H1 (cell line): ENCODE measurements around the gene TLR1. TPM values are rescaled to one million over a fixed set of nuclear protein-coding genes. Genes with fewer than 3 reads are reported as not detected.

Experiments
- CTCF ChIA-PET: fragments of 300-600 bp; sonication (Branson Sonifier 250); formaldehyde crosslinking; loops from one replicate; lab custom pipeline; 2021; ENCODE audit not compliant: partially characterized antibody; lab: Charles Lee
- POLR2A ChIA-PET: fragments of 300-600 bp; sonication (Branson Sonifier 250); formaldehyde crosslinking; loops from one replicate; lab custom pipeline; 2021; ENCODE audit warnings: inconsistent platforms; ENCODE audit not compliant: partially characterized antibody; lab: Charles Lee
- DNase-seq, 2 experiments: peaks; one replicate each; pipeline versions ENCODE4 v3.0.0 to v3.0.0-alpha.2; 2010 to 2022; ENCODE audit warnings: low spot score in 2 of 2, low read depth in 1 of 2, mixed read lengths in 1 of 2
- FAIRE-seq: peaks from 2 replicates; lab custom pipeline; 2011; peaks lifted over from hg19 to GRCh38; lab: Jason Lieb, UNC
- H2AFZ ChIP-seq: 2 replicates; pipeline ENCODE4 v1.8.1; 2012; ENCODE audit warnings: low read length, inconsistent platforms
- H2AK5ac ChIP-seq: 2 replicates; pipeline ENCODE4 v1.6.1; 2013; ENCODE audit warnings: low read depth, low read length
- H2BK120ac ChIP-seq: replicated peaks from 2 replicates; pipeline ENCODE3; 2013; ENCODE audit warnings: low read depth, low read length, inconsistent platforms
- H2BK12ac ChIP-seq: 2 replicates; pipeline ENCODE4 v1.6.1; 2013; ENCODE audit warnings: low read depth, low read length
- H2BK15ac ChIP-seq: 2 replicates; pipeline ENCODE4 v1.6.1; 2013; ENCODE audit warnings: low read length
- H2BK20ac ChIP-seq: 2 replicates; pipeline ENCODE4 v1.6.1; 2013; ENCODE audit warnings: low read length
- H2BK5ac ChIP-seq: 2 replicates; pipeline ENCODE4 v1.6.1; 2013; ENCODE audit warnings: low read depth, low read length
- H3K14ac ChIP-seq: 2 replicates; pipeline ENCODE4 v1.6.1; 2013; ENCODE audit warnings: inconsistent platforms; ENCODE audit not compliant: insufficient read length
- H3K18ac ChIP-seq: 2 replicates; pipeline ENCODE4 v1.6.1; 2013; ENCODE audit warnings: low read length; ENCODE audit errors: extremely low read depth
- H3K23ac ChIP-seq: 2 replicates; pipeline ENCODE4 v1.6.1; 2013; ENCODE audit warnings: inconsistent platforms; ENCODE audit not compliant: insufficient read length
- H3K23me2 ChIP-seq: 2 replicates; pipeline ENCODE4 v1.6.1; 2013; ENCODE audit warnings: low read depth, low read length
- H3K27ac ChIP-seq: 2 replicates; pipeline ENCODE4 v1.6.1; 2011; ENCODE audit warnings: low read depth, low read length, inconsistent platforms
- H3K27me3 ChIP-seq, 4 experiments: replicated peaks in 1 of 4; 1 replicate in 1 of 4; 2 replicates in 3 of 4; pipeline versions ENCODE4 v1.6.1 to v1.8.1; 2011 to 2013; ENCODE audit warnings: low read length in 3 of 4, mild to moderate bottlenecking in 3 of 4, inconsistent platforms in 2 of 4, mixed read lengths in 2 of 4, moderate library complexity in 1 of 4; ENCODE audit not compliant: control insufficient read depth in 3 of 4, insufficient read depth in 3 of 4; ENCODE audit errors: extremely low read depth in 1 of 4
- H3K36me3 ChIP-seq, 4 experiments: 2 replicates each; pipeline versions ENCODE4 v1.6.1 to v1.8.1; 2011 to 2013; ENCODE audit warnings: mild to moderate bottlenecking in 4 of 4, low read length in 3 of 4, moderate library complexity in 2 of 4, control low read depth in 1 of 4, inconsistent platforms in 1 of 4; ENCODE audit not compliant: insufficient read depth in 4 of 4, control insufficient read depth in 2 of 4
- H3K4ac ChIP-seq: replicated peaks from 2 replicates; pipeline ENCODE3; 2013; ENCODE audit warnings: low read length, low read depth, mixed read lengths, inconsistent platforms; ENCODE audit not compliant: insufficient read length
- H3K4me1 ChIP-seq, 4 experiments: replicated peaks in 1 of 4; 1 replicate in 1 of 4; 2 replicates in 3 of 4; pipeline versions ENCODE4 v1.6.1 to v1.8.1; 2011 to 2013; ENCODE audit warnings: low read length in 3 of 4, inconsistent platforms in 2 of 4, mixed read lengths in 1 of 4; ENCODE audit not compliant: insufficient read depth in 4 of 4, control insufficient read depth in 3 of 4
- H3K4me2 ChIP-seq, 2 experiments: 2 replicates each; pipeline versions ENCODE4 v1.6.1 to v1.8.1; 2011 to 2013; ENCODE audit warnings: low read depth in 2 of 2, low read length in 2 of 2, control low read depth in 1 of 2, inconsistent platforms in 1 of 2, mild to moderate bottlenecking in 1 of 2; ENCODE audit not compliant: insufficient read depth in 1 of 2
- H3K4me3 ChIP-seq, 4 experiments: fragments of 200-600, 300-600 bp in 1 of 4; sonication (generic), shearing (Covaris generic), sonication (Bioruptor Twin) in 1 of 4; 2 replicates each; pipeline versions ENCODE4 v1.5.1 to v1.8.1; 2011 to 2016; ENCODE audit warnings: low read length in 4 of 4, low read depth in 3 of 4, control low read depth in 2 of 4, inconsistent platforms in 2 of 4, mild to moderate bottlenecking in 2 of 4, mixed read lengths in 1 of 4, moderate library complexity in 1 of 4; ENCODE audit not compliant: insufficient read depth in 2 of 4; ENCODE audit errors: extremely low read depth in 1 of 4
- H3K56ac ChIP-seq: replicated peaks from 2 replicates; pipeline ENCODE3; 2013; ENCODE audit warnings: low read depth, mild to moderate bottlenecking, mixed read lengths, low read length, inconsistent platforms; ENCODE audit not compliant: insufficient read length
- H3K79me1 ChIP-seq: 2 replicates; pipeline ENCODE4 v1.6.1; 2013; ENCODE audit warnings: low read depth, low read length, control low read depth
- H3K79me2 ChIP-seq, 2 experiments: 2 replicates each; pipeline versions ENCODE4 v1.6.1 to v1.8.1; 2012 to 2013; ENCODE audit warnings: low read length in 2 of 2, mild to moderate bottlenecking in 2 of 2, inconsistent platforms in 1 of 2; ENCODE audit not compliant: insufficient read depth in 2 of 2, control insufficient read depth in 1 of 2
- H3K9ac ChIP-seq, 4 experiments: replicated peaks in 1 of 4; 1 replicate in 1 of 4; 2 replicates in 3 of 4; pipeline versions ENCODE4 v1.6.1 to v1.8.1; 2011 to 2013; ENCODE audit warnings: low read depth in 3 of 4, low read length in 3 of 4, control low read depth in 2 of 4, mild to moderate bottlenecking in 2 of 4, moderate library complexity in 2 of 4, inconsistent platforms in 1 of 4; ENCODE audit errors: extremely low read depth in 1 of 4
- H3K9me3 ChIP-seq, 2 experiments: 2 replicates each; pipeline versions ENCODE4 v1.6.1 to v1.8.1; 2012 to 2013; ENCODE audit warnings: mild to moderate bottlenecking in 2 of 2, moderate library complexity in 2 of 2, control low read depth in 1 of 2, inconsistent platforms in 1 of 2, low read depth in 1 of 2, low read length in 1 of 2, mixed read lengths in 1 of 2; ENCODE audit not compliant: insufficient read depth in 2 of 2
- H4K20me1 ChIP-seq, 2 experiments: replicated peaks in 1 of 2; 2 replicates each; pipeline versions ENCODE3 to v1.8.1; 2011 to 2013; ENCODE audit warnings: inconsistent platforms in 2 of 2, low read length in 2 of 2, mild to moderate bottlenecking in 1 of 2; ENCODE audit not compliant: insufficient read depth in 2 of 2, control insufficient read depth in 1 of 2
- H4K5ac ChIP-seq: 2 replicates; pipeline ENCODE4 v1.6.1; 2013; ENCODE audit warnings: low read length, low read depth, mixed read lengths, inconsistent platforms; ENCODE audit not compliant: insufficient read length
- H4K8ac ChIP-seq: 2 replicates; pipeline ENCODE4 v1.8.0; 2013; ENCODE audit warnings: mild to moderate bottlenecking, moderate library complexity, low read length, inconsistent platforms; ENCODE audit not compliant: insufficient read depth; ENCODE audit errors: extremely low read depth
- H4K91ac ChIP-seq: replicated peaks from 2 replicates; pipeline ENCODE3; 2013; ENCODE audit warnings: low read length, mixed read lengths, inconsistent platforms; ENCODE audit not compliant: insufficient read length
- ASH2L ChIP-seq: fragments of 200-600, 300-600 bp; sonication (generic); IDR thresholded peaks from one replicate; pipeline ENCODE4 v1.7.1; 2017; ENCODE audit warnings: low read length
- ATF3 ChIP-seq: IDR thresholded peaks from 2 replicates; pipeline ENCODE4 v1.6.1; 2011; ENCODE audit warnings: low read depth, mild to moderate bottlenecking, low read length; ENCODE audit not compliant: insufficient read depth
- BCL11A ChIP-seq, 2 experiments: IDR thresholded peaks; one replicate each; pipeline ENCODE4 v1.6.1; 2011; ENCODE audit warnings: low read depth in 2 of 2, low read length in 2 of 2, mild to moderate bottlenecking in 2 of 2
- CHD2 ChIP-seq: IDR thresholded peaks from 2 replicates; pipeline ENCODE4 v1.6.1; 2012; ENCODE audit warnings: low read length, improper control_type of control experiment
- E2F6 ChIP-seq: IDR thresholded peaks from 2 replicates; pipeline ENCODE4 v1.6.1; 2012; ENCODE audit warnings: inconsistent platforms
- EGR1 ChIP-seq: IDR thresholded peaks from 2 replicates; pipeline ENCODE4 v1.6.1; 2011; ENCODE audit warnings: low read depth, low read length, borderline replicate concordance
- MAX ChIP-seq: IDR thresholded peaks from 2 replicates; pipeline ENCODE4 v1.6.1; 2012; ENCODE audit warnings: inconsistent platforms
- POLR2AphosphoS5 ChIP-seq: IDR thresholded peaks from 2 replicates; pipeline ENCODE4 v1.6.1; 2011; ENCODE audit warnings: low read depth, low read length
- RBBP5 ChIP-seq: IDR thresholded peaks from 2 replicates; pipeline ENCODE4 v1.7.1; 2012; ENCODE audit warnings: low read depth, mild to moderate bottlenecking, inconsistent platforms, low read length, moderate library complexity, borderline replicate concordance
- RFX5 ChIP-seq: IDR thresholded peaks from 2 replicates; pipeline ENCODE4 v1.6.1; 2011; ENCODE audit warnings: low read depth, low read length, improper control_type of control experiment, borderline replicate concordance
- TAF1 ChIP-seq: IDR thresholded peaks from 2 replicates; pipeline ENCODE4 v1.6.1; 2011; ENCODE audit warnings: mild to moderate bottlenecking, low read depth, low read length
- TBP ChIP-seq: IDR thresholded peaks from 2 replicates; pipeline ENCODE4 v1.6.1; 2011; ENCODE audit warnings: low read depth, low read length, improper control_type of control experiment
- ZNF274 ChIP-seq: IDR thresholded peaks from 2 replicates; pipeline ENCODE4 v1.7.0; 2012; ENCODE audit warnings: low read length, borderline replicate concordance; ENCODE audit errors: extremely low read depth
- WGBS, 2 experiments: shearing (Covaris generic) in 1 of 2; methylation state at CpG; one replicate each; pipeline versions ENCODE4 v1.1.6 to v1.1.7; 2013 to 2015; ENCODE audit warnings: low lambda C conversion rate in 2 of 2, mixed read lengths in 2 of 2, inconsistent platforms in 1 of 2, low coverage in 1 of 2, missing lambda C conversion rate in 1 of 2; ENCODE audit not compliant: insufficient replicate concordance in 2 of 2, insufficient coverage in 1 of 2, insufficient read length in 1 of 2; ENCODE audit errors: extremely low coverage in 1 of 2, missing lambda C conversion rate in 1 of 2; 5-methylcytosine and 5-hydroxymethylcytosine counted together
- polyA plus RNA-seq, 7 experiments: library from polyadenylated mRNA; depleted of rRNA in 3 of 7; stranded (reverse) in 5 of 7; unstranded in 2 of 7; fragments of >200 nt in 5 of 7; fragments of 200-250 nt in 2 of 7; gene quantifications; 1 replicate in 5 of 7; 2 replicates in 1 of 7; 4 replicates in 1 of 7; pipeline versions ENCODE4 v1.2.1 to v1.2.3, GENCODE V29; 2011 to 2013; ENCODE audit warnings: missing spikeins in 2 of 7, mixed read lengths in 2 of 7
- total RNA-seq: library from RNA; stranded (reverse); fragmentation: NEBNext Ultra II Directional; extraction: Animal tissue kit (Norgen Biotek cat#: 25700); gene quantifications from 2 replicates; pipeline ENCODE4 v1.2.1, GENCODE V29; 2021

Gene TLR1
- total and polyA plus RNA-seq, 2 of the 8 experiments (the other 6 are each of a cell fraction or from before 2014, with no cell fraction given): not detected

- Histone ChIP-seq H2BK12ac (no peak overlapping the region), H3K9ac (no peak overlapping the region), H3K27me3 (no peaks in the 10 kb centered on the region), H3K4ac (no peak overlapping the region), H3K4me3 (no peak overlapping the region), H2BK15ac (no peak overlapping the region), H3K23ac (no peak overlapping the region), H4K5ac (no peak overlapping the region), H3K23me2 (no peaks in the 10 kb centered on the region), H3K4me1 (no peaks in the 10 kb centered on the region), H3K4me2 (no peak overlapping the region), H2AK5ac (no peak overlapping the region), H3K18ac (no peak overlapping the region), H2BK120ac (no peak overlapping the region), H4K8ac (no peak overlapping the region), H2BK20ac (no peak overlapping the region), H3K79me2 (no peaks in the 10 kb centered on the region), H3K9me3 (no peaks in the 10 kb centered on the region), H4K20me1 (no peaks in the 10 kb centered on the region), H3K27ac (no peak overlapping the region), H3K14ac (no peak overlapping the region), H4K91ac (no peak overlapping the region), H2AFZ (0 out of 2 replicates have a peak overlapping the region, but pooled peaks have one; percentile 82), H3K56ac (no peak overlapping the region), H2BK5ac (no peak overlapping the region), H3K79me1 (no peaks in the 10 kb centered on the region), H3K36me3 (no peaks in the 10 kb centered on the region)
- FAIRE-seq (no peak), DNase-seq (no peak)
- POLR2A ChIA-PET: no interaction called here
- CTCF ChIA-PET: interaction anchor here (0.9 to 8.5 kb wide), 23 partner anchors 8 to 713 kb away, joined by 3 to 136 read pairs (median 6); partner anchors contain the start of gene TLR1
- 92% methylated on average over 4 of the region's 4 CpGs; no CpG with 5 or more reads in 1 of the 2 experiments for WGBS, 2 experiments
- no peak for TF ChIP-seq TBP
- TF ChIP-seq TAF1: no peak
- no peak for TF ChIP-seq MAX
- TF ChIP-seq ATF3: no peak
- no peak for TF ChIP-seq E2F6
- no peak for TF ChIP-seq BCL11A (IDR thresholded peaks at IDR 0.05; ENCODE audit: low read depth in 2 of 2, low read length in 2 of 2)
- TF ChIP-seq EGR1: no peak
- no peak for TF ChIP-seq RBBP5
- TF ChIP-seq ASH2L: no peak
- TF ChIP-seq POLR2AphosphoS5: no peak
- TF ChIP-seq ZNF274: no peak
- TF ChIP-seq RFX5: no peak
- TF ChIP-seq CHD2: no peak
These were observed 22.7 kb downstream of the TLR1 start for GRCh38 chr4:38781854-38782261.
